ENCODE results near the gene SELENOI. TPM values are rescaled to one million over a fixed set of nuclear protein-coding genes. Genes with fewer than 3 reads are reported as not detected.
A peak's percentile ranks its signal among the peaks of the same experiment; 100 is the strongest.

SELENOI gene
- total RNA-seq = 10 to 100 TPM; 27.7 to 31.5 TPM
- 9.0 TPM for polyA plus RNA-seq (2013, experiment 1 of 2)
- polyA plus RNA-seq (2013, experiment 2 of 2) = 9.7 TPM
- 37.1 to 328 (median 67.1) reads per million in 172 experiments for total RNA-seq

- H3K4me1 ChIP-seq (ENCODE audit: insufficient read depth, low read length) = peaks cover 20% of the 10 kb centered on the region
- H3K9me3 ChIP-seq (ENCODE audit: control insufficient read depth in 1 of 2, insufficient read depth in 1 of 2, low read length in 2 of 2) = no peaks in the 10 kb centered on the region
- peak within 1 kb of the TSS; percentile 96 for H3K4me3 ChIP-seq (ENCODE audit: low read length)
- no peaks in the 10 kb centered on the region for H3K36me3 ChIP-seq (ENCODE audit: insufficient read depth, low read length)
- ChIA-PET POLR2A (interaction anchor here (0.5 to 4.7 kb wide), 21 partner anchors 9 to 1986 kb away, joined by 3 to 52 read pairs (median 3); partner anchors contain the start of genes AGBL5, ASXL2, HADHA and HADHB), CTCF (interaction anchor here (1.2 to 1.4 kb wide), 2 partner anchors 70 to 161 kb away, joined by 3 read pairs; no protein-coding TSS in a partner anchor)
- peak; percentile 93 for ATAC-seq (ENCODE audit: poor library complexity)
- TF ChIP-seq, protein P1, sequence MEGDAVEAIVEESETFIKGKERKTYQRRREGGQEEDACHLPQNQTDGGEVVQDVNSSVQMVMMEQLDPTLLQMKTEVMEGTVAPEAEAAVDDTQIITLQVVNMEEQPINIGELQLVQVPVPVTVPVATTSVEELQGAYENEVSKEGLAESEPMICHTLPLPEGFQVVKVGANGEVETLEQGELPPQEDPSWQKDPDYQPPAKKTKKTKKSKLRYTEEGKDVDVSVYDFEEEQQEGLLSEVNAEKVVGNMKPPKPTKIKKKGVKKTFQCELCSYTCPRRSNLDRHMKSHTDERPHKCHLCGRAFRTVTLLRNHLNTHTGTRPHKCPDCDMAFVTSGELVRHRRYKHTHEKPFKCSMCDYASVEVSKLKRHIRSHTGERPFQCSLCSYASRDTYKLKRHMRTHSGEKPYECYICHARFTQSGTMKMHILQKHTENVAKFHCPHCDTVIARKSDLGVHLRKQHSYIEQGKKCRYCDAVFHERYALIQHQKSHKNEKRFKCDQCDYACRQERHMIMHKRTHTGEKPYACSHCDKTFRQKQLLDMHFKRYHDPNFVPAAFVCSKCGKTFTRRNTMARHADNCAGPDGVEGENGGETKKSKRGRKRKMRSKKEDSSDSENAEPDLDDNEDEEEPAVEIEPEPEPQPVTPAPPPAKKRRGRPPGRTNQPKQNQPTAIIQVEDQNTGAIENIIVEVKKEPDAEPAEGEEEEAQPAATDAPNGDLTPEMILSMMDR (IDR thresholded peaks at IDR 0.05) = no peak
- H3K27ac ChIP-seq (ENCODE audit: low read depth in 1 of 2, low read length in 2 of 2) = peak within 1 kb of the TSS; percentile 92 to 96
- peak within 1 kb of the TSS; percentile 97 for H3K4me3 Mint-ChIP-seq
- H3K36me3 Mint-ChIP-seq (ENCODE audit: low read depth) = peaks cover 21% of the 10 kb centered on the region
- peaks cover 43% of the 10 kb centered on the region for H3K4me1 Mint-ChIP-seq (ENCODE audit: low read depth)
- intact Hi-C loops (cut with DNase I, micrococcal nuclease) = loop anchor here (2.0 to 10.0 kb wide), 9 partner anchors 48 to 1183 kb away; partner anchors contain the start of genes ASXL2 (in 2 of the 2), HADHA (in 2 of the 2), HADHB (in 2 of the 2) and CENPA (in 1 of the 2)
- H3K27ac Mint-ChIP-seq = peak within 1 kb of the TSS; percentile 97
- H3K9me3 Mint-ChIP-seq = no peaks in the 10 kb centered on the region
- no peaks in the 10 kb centered on the region for H3K27me3 Mint-ChIP-seq
- H3K27me3 ChIP-seq (ENCODE audit: control insufficient read depth in 1 of 2, insufficient read depth in 2 of 2, low read length in 2 of 2) = no peaks in the 10 kb centered on the region
- peak; percentile 98 to 100 (median 99) for DNase-seq
Observed at GRCh38 chr2:26345545-26346453, at the start of gene SELENOI. SELENOI (plus strand) TSS chr2:26346143; CDS start chr2:26346233, 90 bp downstream.

- Mint-ChIP-seq H3K27me3 (no peaks in the 10 kb centered on the region), H3K4me1 (ENCODE audit: low read depth) (no peaks in the 10 kb centered on the region), H3K4me3 (peak overlapping the region; percentile 49), H3K36me3 (ENCODE audit: low read depth) (no peaks in the 10 kb centered on the region), H3K27ac (no peak overlapping the region), H3K9me3 (no peaks in the 10 kb centered on the region)
- no peak overlapping the region for H3K4me3 ChIP-seq (ENCODE audit: low read length)
- H3K9me3 ChIP-seq (ENCODE audit: control insufficient read depth in 1 of 2, insufficient read depth in 1 of 2, low read length in 2 of 2) = no peaks in the 10 kb centered on the region
- no peak overlapping the region for H3K27ac ChIP-seq (ENCODE audit: low read depth in 1 of 2, low read length in 2 of 2)
- DNase-seq (no peak), ATAC-seq (ENCODE audit: poor library complexity) (no peak)
- no peaks in the 10 kb centered on the region for H3K27me3 ChIP-seq (ENCODE audit: control insufficient read depth in 1 of 2, insufficient read depth in 2 of 2, low read length in 2 of 2)
- POLR2A ChIA-PET = interaction anchor here (0.6 to 3.5 kb wide), 2 partner anchors 112 to 431 kb away, joined by 3 to 22 read pairs; no protein-coding TSS in a partner anchor
- CTCF ChIA-PET = no interaction called here
- H3K36me3 ChIP-seq (ENCODE audit: insufficient read depth, low read length) = no peaks in the 10 kb centered on the region
- intact Hi-C loops (cut with DNase I, micrococcal nuclease) = loop anchor here in 1 of 2 experiments (5.0 kb wide), 1 partner anchor 50 kb away; the partner anchor contains the start of genes ADGRF3 and SELENOI
- TF ChIP-seq, protein P1 (IDR thresholded peaks at IDR 0.05) = no peak
- H3K4me1 ChIP-seq (ENCODE audit: insufficient read depth, low read length) = peaks cover 24% of the 10 kb centered on the region
Observed at GRCh38 chr2:26297061-26297460, 48.9 kb upstream of the SELENOI start.

DNA sequence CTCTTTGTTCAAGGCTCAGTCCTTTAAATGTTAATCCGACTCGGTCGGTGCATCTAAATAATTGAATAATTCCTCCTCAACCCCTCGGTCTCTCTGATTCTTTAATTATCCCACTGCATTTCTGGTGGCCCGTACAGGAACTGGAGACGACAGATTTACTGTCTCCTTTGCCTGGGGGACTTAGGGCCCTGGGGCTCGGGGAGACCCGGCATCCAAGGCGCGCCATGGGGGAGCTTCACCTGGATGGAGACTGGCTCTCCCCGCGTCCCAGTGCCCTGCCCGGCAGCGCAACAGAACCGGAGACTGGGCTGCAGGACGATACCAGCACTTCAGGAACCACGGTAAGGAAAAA is 47.7 kb upstream of the SELENOI start:
- CTCF ChIA-PET = no interaction called here
- H3K27ac ChIP-seq (ENCODE audit: low read depth in 1 of 2, low read length in 2 of 2) = peak overlapping the region; percentile 62 to 65
- no peaks in the 10 kb centered on the region for H3K4me1 Mint-ChIP-seq (ENCODE audit: low read depth)

More for the DNA sequence above, 47.7 kb upstream of the SELENOI start:
- Mint-ChIP-seq H3K27me3 (no peaks in the 10 kb centered on the region), H3K9me3 (no peaks in the 10 kb centered on the region), H3K36me3 (ENCODE audit: low read depth) (no peaks in the 10 kb centered on the region), H3K27ac (no peak overlapping the region), H3K4me3 (no peak overlapping the region)
- Histone ChIP-seq H3K27me3 (ENCODE audit: control insufficient read depth in 1 of 2, insufficient read depth in 2 of 2, low read length in 2 of 2) (no peaks in the 10 kb centered on the region), H3K36me3 (ENCODE audit: insufficient read depth, low read length) (no peaks in the 10 kb centered on the region), H3K9me3 (ENCODE audit: control insufficient read depth in 1 of 2, insufficient read depth in 1 of 2, low read length in 2 of 2) (no peaks in the 10 kb centered on the region), H3K4me3 (ENCODE audit: low read length) (peak overlapping the region; percentile 79), H3K4me1 (ENCODE audit: insufficient read depth, low read length) (peaks cover 24% of the 10 kb centered on the region)
- POLR2A ChIA-PET = interaction anchor here (1.0 to 3.5 kb wide), 4 partner anchors 48 to 317 kb away, joined by 3 to 52 read pairs (median 34); partner anchors contain the start of genes ADGRF3, HADHA, HADHB and SELENOI
- TF ChIP-seq, protein P1 (IDR thresholded peaks at IDR 0.05) = no peak
- no peak for ATAC-seq (ENCODE audit: poor library complexity)
- no peak for DNase-seq
- intact Hi-C loops (cut with DNase I, micrococcal nuclease) = loop anchor here in 1 of 2 experiments (2.0 to 5.0 kb wide), 2 partner anchors 49 to 53 kb away; partner anchors contain the start of genes ADGRF3, HADHA, HADHB and SELENOI

All from CD4-positive, alpha-beta T cell (primary cell).